Measurements from ENCODE around the gene SPEM1. TPM values are rescaled to one million over a fixed set of nuclear protein-coding genes. Genes with fewer than 3 reads are reported as not detected.

Gene SPEM1
- total RNA-seq, 1 experiment from 2014 or later, result not detected

DNA sequence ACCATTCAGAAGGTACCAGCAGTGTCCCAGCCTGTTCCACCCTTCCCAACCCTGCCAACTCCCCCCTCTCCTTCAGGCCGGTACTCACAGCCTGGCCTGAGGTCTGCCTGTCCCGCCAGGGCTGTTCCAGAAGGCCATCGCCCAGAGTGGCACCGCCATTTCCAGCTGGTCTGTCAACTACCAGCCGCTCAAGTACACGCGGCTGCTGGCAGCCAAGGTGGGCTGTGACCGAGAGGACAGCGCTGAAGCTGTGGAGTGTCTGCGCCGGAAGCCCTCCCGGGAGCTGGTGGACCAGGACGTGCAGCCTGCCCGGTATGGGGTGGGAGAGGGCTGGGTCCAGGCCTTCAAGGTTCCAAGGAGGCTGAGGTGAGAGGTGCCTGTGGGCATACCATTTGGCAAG is 5.3 kb upstream of the SPEM1 start:
- BruUV-seq (replicated peaks), result no TSS peak
- ChIA-PET CTCF (no interaction called here), POLR2A (interaction anchor here (0.7 to 1.0 kb wide), 2 partner anchors 11 to 134 kb away, joined by 3 to 4 read pairs; partner anchors contain the start of gene TNFSF12)
- Mint-ChIP-seq H3K27ac (ENCODE audit: low read depth, unreplicated experiment) (no peak overlapping the region), H3K9me3 (ENCODE audit: unreplicated experiment) (no peaks in the 10 kb centered on the region), H3K4me3 (ENCODE audit: unreplicated experiment) (no peak overlapping the region), H3K27me3 (ENCODE audit: insufficient read depth, unreplicated experiment) (no peaks in the 10 kb centered on the region), H3K4me1 (ENCODE audit: insufficient read depth, unreplicated experiment) (peaks cover 5% of the 10 kb centered on the region), H3K36me3 (ENCODE audit: insufficient read depth, unreplicated experiment) (peaks cover 12% of the 10 kb centered on the region)
- TF ChIP-seq, protein P1, sequence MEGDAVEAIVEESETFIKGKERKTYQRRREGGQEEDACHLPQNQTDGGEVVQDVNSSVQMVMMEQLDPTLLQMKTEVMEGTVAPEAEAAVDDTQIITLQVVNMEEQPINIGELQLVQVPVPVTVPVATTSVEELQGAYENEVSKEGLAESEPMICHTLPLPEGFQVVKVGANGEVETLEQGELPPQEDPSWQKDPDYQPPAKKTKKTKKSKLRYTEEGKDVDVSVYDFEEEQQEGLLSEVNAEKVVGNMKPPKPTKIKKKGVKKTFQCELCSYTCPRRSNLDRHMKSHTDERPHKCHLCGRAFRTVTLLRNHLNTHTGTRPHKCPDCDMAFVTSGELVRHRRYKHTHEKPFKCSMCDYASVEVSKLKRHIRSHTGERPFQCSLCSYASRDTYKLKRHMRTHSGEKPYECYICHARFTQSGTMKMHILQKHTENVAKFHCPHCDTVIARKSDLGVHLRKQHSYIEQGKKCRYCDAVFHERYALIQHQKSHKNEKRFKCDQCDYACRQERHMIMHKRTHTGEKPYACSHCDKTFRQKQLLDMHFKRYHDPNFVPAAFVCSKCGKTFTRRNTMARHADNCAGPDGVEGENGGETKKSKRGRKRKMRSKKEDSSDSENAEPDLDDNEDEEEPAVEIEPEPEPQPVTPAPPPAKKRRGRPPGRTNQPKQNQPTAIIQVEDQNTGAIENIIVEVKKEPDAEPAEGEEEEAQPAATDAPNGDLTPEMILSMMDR (IDR thresholded peaks at IDR 0.05; ENCODE audit: unreplicated experiment), result no peak
- intact Hi-C loops (cut with micrococcal nuclease), result no loop called here
- DNase-seq (ENCODE audit: unreplicated experiment), result no peak

DNA sequence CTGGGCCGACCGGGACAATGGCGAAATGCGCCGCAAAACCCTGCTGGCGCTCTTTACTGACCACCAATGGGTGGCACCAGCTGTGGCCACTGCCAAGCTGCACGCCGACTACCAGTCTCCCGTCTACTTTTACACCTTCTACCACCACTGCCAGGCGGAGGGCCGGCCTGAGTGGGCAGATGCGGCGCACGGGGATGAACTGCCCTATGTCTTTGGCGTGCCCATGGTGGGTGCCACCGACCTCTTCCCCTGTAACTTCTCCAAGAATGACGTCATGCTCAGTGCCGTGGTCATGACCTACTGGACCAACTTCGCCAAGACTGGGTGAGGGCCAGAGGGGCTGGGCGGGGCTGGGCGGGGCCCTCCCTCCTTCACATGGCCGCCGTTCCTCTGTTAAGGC is 4.3 kb upstream of the SPEM1 start:
- no peak for DNase-seq (ENCODE audit: unreplicated experiment)
- Mint-ChIP-seq H3K9me3 (ENCODE audit: unreplicated experiment) (no peaks in the 10 kb centered on the region), H3K36me3 (ENCODE audit: insufficient read depth, unreplicated experiment) (peaks cover 4% of the 10 kb centered on the region), H3K4me1 (ENCODE audit: insufficient read depth, unreplicated experiment) (peaks cover 5% of the 10 kb centered on the region), H3K4me3 (ENCODE audit: unreplicated experiment) (no peak overlapping the region), H3K27me3 (ENCODE audit: insufficient read depth, unreplicated experiment) (no peaks in the 10 kb centered on the region), H3K27ac (ENCODE audit: low read depth, unreplicated experiment) (no peak overlapping the region)
- CTCF ChIA-PET, result no interaction called here
- intact Hi-C loops (cut with micrococcal nuclease), result no loop called here
- no TSS peak for BruUV-seq (replicated peaks)
- POLR2A ChIA-PET, result interaction anchor here (1.0 kb wide), 2 partner anchors 12 kb away, joined by 3 to 4 read pairs; partner anchors contain the start of gene TMEM256
- TF ChIP-seq, protein P1 (IDR thresholded peaks at IDR 0.05; ENCODE audit: unreplicated experiment), result no peak

DNA sequence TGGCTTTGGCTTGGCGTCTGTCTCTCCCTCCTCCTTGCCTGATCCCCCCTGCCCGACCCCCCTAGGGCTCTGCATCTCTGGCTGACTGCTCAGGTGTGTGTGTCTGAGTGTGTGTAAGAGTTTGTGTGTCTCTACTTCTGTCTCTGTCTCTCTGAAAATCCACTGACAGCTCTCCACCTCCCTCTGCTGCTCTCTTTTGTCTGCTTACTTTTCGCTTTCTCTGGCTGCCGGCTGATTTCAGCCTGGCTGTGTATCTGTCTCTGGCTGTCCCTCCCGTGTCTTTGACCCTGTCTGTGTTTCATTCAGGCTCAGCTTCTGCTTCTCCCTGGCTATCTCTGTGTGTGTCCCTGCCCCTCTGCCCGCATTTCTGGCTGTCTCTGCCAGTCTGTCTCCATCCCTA is 3.8 kb upstream of the SPEM1 start:
- CTCF ChIA-PET, result no interaction called here
- Mint-ChIP-seq H3K36me3 (ENCODE audit: insufficient read depth, unreplicated experiment) (no peaks in the 10 kb centered on the region), H3K4me3 (ENCODE audit: unreplicated experiment) (no peak overlapping the region), H3K27me3 (ENCODE audit: insufficient read depth, unreplicated experiment) (no peaks in the 10 kb centered on the region), H3K27ac (ENCODE audit: low read depth, unreplicated experiment) (peak overlapping the region; percentile 17), H3K9me3 (ENCODE audit: unreplicated experiment) (no peaks in the 10 kb centered on the region), H3K4me1 (ENCODE audit: insufficient read depth, unreplicated experiment) (peaks cover 5% of the 10 kb centered on the region)
- intact Hi-C loops (cut with micrococcal nuclease), result no loop called here
- BruUV-seq (replicated peaks), result no TSS peak
- TF ChIP-seq, protein P1 (IDR thresholded peaks at IDR 0.05; ENCODE audit: unreplicated experiment), result no peak
- POLR2A ChIA-PET, result interaction anchor here (1.0 kb wide), 1 partner anchor 12 kb away, joined by 3 read pairs; the partner anchor contains the start of gene TMEM256
- no peak for DNase-seq (ENCODE audit: unreplicated experiment)

DNA sequence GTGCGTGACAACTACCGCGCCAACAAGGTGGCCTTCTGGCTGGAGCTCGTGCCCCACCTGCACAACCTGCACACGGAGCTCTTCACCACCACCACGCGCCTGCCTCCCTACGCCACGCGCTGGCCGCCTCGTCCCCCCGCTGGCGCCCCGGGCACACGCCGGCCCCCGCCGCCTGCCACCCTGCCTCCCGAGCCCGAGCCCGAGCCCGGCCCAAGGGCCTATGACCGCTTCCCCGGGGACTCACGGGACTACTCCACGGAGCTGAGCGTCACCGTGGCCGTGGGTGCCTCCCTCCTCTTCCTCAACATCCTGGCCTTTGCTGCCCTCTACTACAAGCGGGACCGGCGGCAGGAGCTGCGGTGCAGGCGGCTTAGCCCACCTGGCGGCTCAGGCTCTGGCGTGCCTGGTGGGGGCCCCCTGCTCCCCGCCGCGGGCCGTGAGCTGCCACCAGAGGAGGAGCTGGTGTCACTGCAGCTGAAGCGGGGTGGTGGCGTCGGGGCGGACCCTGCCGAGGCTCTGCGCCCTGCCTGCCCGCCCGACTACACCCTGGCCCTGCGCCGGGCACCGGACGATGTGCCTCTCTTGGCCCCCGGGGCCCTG is 3.0 kb upstream of the SPEM1 start:
- intact Hi-C loops (cut with micrococcal nuclease), result no loop called here
- H3K27ac Mint-ChIP-seq (ENCODE audit: low read depth, unreplicated experiment), result peak overlapping the region; percentile 17
- CTCF ChIA-PET, result no interaction called here

More for the DNA sequence above, 3.0 kb upstream of the SPEM1 start:
- H3K27me3 Mint-ChIP-seq (ENCODE audit: insufficient read depth, unreplicated experiment), result no peaks in the 10 kb centered on the region
- no peak for DNase-seq (ENCODE audit: unreplicated experiment)
- POLR2A ChIA-PET, result no interaction called here
- BruUV-seq (replicated peaks), result no TSS peak
- TF ChIP-seq, protein P1 (IDR thresholded peaks at IDR 0.05; ENCODE audit: unreplicated experiment), result no peak
- no peaks in the 10 kb centered on the region for H3K36me3 Mint-ChIP-seq (ENCODE audit: insufficient read depth, unreplicated experiment)
- H3K4me3 Mint-ChIP-seq (ENCODE audit: unreplicated experiment), result no peak overlapping the region
- peaks cover 5% of the 10 kb centered on the region for H3K4me1 Mint-ChIP-seq (ENCODE audit: insufficient read depth, unreplicated experiment)
- no peaks in the 10 kb centered on the region for H3K9me3 Mint-ChIP-seq (ENCODE audit: unreplicated experiment)

All from MCF 10A (cell line).